Measurements from ENCODE around the gene KRTAP10-4. TPM values are rescaled to one million over a fixed set of nuclear protein-coding genes. Genes with fewer than 3 reads are reported as not detected.

The KRTAP10-4 gene
- total and polyA plus RNA-seq, 2 donors (not counting 1 experiment from before 2014, with no cell fraction given) = not detected

DNA sequence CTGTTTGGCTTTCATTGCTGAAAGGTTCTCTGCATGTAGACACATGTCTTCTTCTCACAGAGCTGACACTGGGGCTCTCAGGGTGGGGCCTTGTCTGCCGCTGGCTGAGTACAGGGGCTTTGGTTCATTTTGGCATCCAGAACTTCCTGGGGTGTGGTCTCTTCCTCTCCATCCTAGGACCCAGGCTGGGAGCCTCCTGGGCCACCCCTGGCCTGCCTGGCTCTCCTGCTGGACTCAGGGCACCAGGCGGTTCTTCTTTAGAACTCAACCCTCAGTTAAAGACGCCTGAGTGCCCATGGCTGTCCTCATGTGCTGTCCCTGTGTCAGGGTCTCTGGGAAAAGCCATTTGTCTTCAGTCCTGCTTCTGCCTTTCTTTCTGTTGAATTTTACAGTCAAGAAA lies 12.4 kb downstream of the KRTAP10-4 start:
- Histone ChIP-seq H3K79me2 (ENCODE audit: control insufficient read depth, insufficient read depth, low read length) (no peaks in the 10 kb centered on the region), H3K9ac (ENCODE audit: insufficient read depth, low read length) (no peak overlapping the region), H3K9me3 (ENCODE audit: control insufficient read depth, insufficient read depth, low read depth, low read length) (no peaks in the 10 kb centered on the region), H4K20me1 (ENCODE audit: control insufficient read depth, extremely low read depth, insufficient read depth, low read length) (no peaks in the 10 kb centered on the region), H3K4me2 (ENCODE audit: extremely low read depth, insufficient read depth, low read length) (no peak overlapping the region), H3K4me3 (replicated peaks in 1 of 4; ENCODE audit: control extremely low read depth in 1 of 4, insufficient read depth in 1 of 4, low read depth in 3 of 4, low read length in 4 of 4) (no peak overlapping the region), H3K4me1 (ENCODE audit: control insufficient read depth, extremely low read depth, insufficient read depth, low read length) (no peaks in the 10 kb centered on the region), H3K36me3 (ENCODE audit: control insufficient read depth, insufficient read depth, low read length) (no peaks in the 10 kb centered on the region), H3K27me3 (ENCODE audit: control insufficient read depth, insufficient read depth, low read length) (no peaks in the 10 kb centered on the region), H2AFZ (ENCODE audit: low read length) (no peak overlapping the region), H3K27ac (ENCODE audit: insufficient read depth, low read length) (no peak overlapping the region)
- TF ChIP-seq, protein P1, sequence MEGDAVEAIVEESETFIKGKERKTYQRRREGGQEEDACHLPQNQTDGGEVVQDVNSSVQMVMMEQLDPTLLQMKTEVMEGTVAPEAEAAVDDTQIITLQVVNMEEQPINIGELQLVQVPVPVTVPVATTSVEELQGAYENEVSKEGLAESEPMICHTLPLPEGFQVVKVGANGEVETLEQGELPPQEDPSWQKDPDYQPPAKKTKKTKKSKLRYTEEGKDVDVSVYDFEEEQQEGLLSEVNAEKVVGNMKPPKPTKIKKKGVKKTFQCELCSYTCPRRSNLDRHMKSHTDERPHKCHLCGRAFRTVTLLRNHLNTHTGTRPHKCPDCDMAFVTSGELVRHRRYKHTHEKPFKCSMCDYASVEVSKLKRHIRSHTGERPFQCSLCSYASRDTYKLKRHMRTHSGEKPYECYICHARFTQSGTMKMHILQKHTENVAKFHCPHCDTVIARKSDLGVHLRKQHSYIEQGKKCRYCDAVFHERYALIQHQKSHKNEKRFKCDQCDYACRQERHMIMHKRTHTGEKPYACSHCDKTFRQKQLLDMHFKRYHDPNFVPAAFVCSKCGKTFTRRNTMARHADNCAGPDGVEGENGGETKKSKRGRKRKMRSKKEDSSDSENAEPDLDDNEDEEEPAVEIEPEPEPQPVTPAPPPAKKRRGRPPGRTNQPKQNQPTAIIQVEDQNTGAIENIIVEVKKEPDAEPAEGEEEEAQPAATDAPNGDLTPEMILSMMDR (conservative IDR thresholded peaks at IDR 0.05 in 1 of 2, IDR thresholded peaks at IDR 0.05 in 1 of 2; ENCODE audit: low read depth in 1 of 2, low read length in 2 of 2) = no peak
- no peak for TF ChIP-seq EZH2 (IDR thresholded peaks at IDR 0.05; ENCODE audit: low read length, missing control alignments)
- DNase-seq (ENCODE audit: low read depth in 2 of 2) = no peak

DNA sequence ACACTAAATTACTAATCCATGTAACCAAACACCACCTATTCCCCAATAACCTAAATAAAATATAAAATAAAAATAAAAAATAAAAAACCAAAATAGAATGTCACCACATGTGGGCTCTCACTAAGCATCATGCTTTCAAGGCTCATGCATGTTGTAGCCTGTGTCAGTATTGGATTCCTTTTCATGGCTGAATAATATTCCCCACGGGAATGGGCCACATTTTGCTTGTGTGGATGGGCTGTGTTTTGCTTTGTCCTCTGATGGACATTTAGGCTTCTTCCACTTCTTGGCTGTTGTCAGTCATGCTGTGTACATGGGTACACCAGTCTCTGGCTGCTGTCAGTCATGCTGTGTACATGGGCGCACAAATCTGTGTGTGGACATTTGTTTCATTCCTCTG lies 15.6 kb downstream of the KRTAP10-4 start:
- H3K4me2 ChIP-seq (ENCODE audit: extremely low read depth, insufficient read depth, low read length) = no peak overlapping the region
- H3K4me3 ChIP-seq (replicated peaks in 1 of 4; ENCODE audit: control extremely low read depth in 1 of 4, insufficient read depth in 1 of 4, low read depth in 3 of 4, low read length in 4 of 4) = no peak overlapping the region
- no peak overlapping the region for H2AFZ ChIP-seq (ENCODE audit: low read length)
- no peaks in the 10 kb centered on the region for H3K9me3 ChIP-seq (ENCODE audit: control insufficient read depth, insufficient read depth, low read depth, low read length)
- H4K20me1 ChIP-seq (ENCODE audit: control insufficient read depth, extremely low read depth, insufficient read depth, low read length) = no peaks in the 10 kb centered on the region
- no peaks in the 10 kb centered on the region for H3K4me1 ChIP-seq (ENCODE audit: control insufficient read depth, extremely low read depth, insufficient read depth, low read length)
- no peak for DNase-seq (ENCODE audit: low read depth in 2 of 2)
- TF ChIP-seq EZH2 (IDR thresholded peaks at IDR 0.05; ENCODE audit: low read length, missing control alignments) = no peak
- TF ChIP-seq, protein P1 (conservative IDR thresholded peaks at IDR 0.05 in 1 of 2, IDR thresholded peaks at IDR 0.05 in 1 of 2; ENCODE audit: low read depth in 1 of 2, low read length in 2 of 2) = no peak
- H3K36me3 ChIP-seq (ENCODE audit: control insufficient read depth, insufficient read depth, low read length) = no peaks in the 10 kb centered on the region
- no peak overlapping the region for H3K27ac ChIP-seq (ENCODE audit: insufficient read depth, low read length)
- peaks cover 4% of the 10 kb centered on the region for H3K27me3 ChIP-seq (ENCODE audit: control insufficient read depth, insufficient read depth, low read length)
- no peaks in the 10 kb centered on the region for H3K79me2 ChIP-seq (ENCODE audit: control insufficient read depth, insufficient read depth, low read length)
- no peak overlapping the region for H3K9ac ChIP-seq (ENCODE audit: insufficient read depth, low read length)

DNA sequence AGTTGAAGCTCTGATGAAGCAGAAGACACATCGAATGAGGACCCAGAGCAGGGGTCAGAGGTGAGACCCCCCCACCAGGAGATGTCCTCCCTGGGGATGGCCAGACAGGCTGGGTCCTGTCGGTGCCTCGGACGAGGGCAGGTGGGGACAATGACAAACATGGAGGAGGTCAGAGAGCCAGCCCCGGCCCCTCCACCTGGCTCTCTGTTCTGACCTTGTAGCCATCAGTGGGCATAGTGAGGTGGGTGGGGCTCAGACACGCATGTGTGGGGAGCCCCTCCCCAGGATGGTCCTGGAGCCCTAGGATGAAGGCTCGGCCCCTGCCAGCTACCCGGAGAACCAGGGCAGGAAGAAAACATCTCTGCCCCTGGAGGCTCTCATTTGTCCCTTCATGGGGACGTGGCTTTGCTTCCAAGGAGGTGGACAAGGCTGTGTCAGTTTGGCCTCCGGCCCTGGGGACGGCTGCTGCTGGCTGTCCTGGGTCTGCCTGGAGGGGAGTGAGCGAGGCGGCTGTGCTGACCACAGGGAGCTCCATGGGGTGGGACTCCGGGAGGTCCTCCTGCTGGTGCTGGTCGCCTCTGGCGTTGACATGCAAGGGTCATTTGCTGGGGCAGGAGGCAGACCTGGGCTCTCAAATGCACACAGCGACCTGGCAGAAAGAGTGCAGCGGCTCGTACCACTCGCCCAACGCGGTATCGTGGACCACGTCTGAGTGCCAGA lies 16.2 kb downstream of the KRTAP10-4 start:
- no peak overlapping the region for H3K4me3 ChIP-seq (replicated peaks in 1 of 4; ENCODE audit: control extremely low read depth in 1 of 4, insufficient read depth in 1 of 4, low read depth in 3 of 4, low read length in 4 of 4)
- no peaks in the 10 kb centered on the region for H3K9me3 ChIP-seq (ENCODE audit: control insufficient read depth, insufficient read depth, low read depth, low read length)
- H3K4me2 ChIP-seq (ENCODE audit: extremely low read depth, insufficient read depth, low read length) = no peak overlapping the region
- no peak overlapping the region for H3K9ac ChIP-seq (ENCODE audit: insufficient read depth, low read length)
- no peak overlapping the region for H2AFZ ChIP-seq (ENCODE audit: low read length)
- no peaks in the 10 kb centered on the region for H3K36me3 ChIP-seq (ENCODE audit: control insufficient read depth, insufficient read depth, low read length)
- TF ChIP-seq EZH2 (IDR thresholded peaks at IDR 0.05; ENCODE audit: low read length, missing control alignments) = no peak
- TF ChIP-seq, protein P1 (conservative IDR thresholded peaks at IDR 0.05 in 1 of 2, IDR thresholded peaks at IDR 0.05 in 1 of 2; ENCODE audit: low read depth in 1 of 2, low read length in 2 of 2) = no peak
- no peaks in the 10 kb centered on the region for H3K4me1 ChIP-seq (ENCODE audit: control insufficient read depth, extremely low read depth, insufficient read depth, low read length)
- no peaks in the 10 kb centered on the region for H4K20me1 ChIP-seq (ENCODE audit: control insufficient read depth, extremely low read depth, insufficient read depth, low read length)
- no peaks in the 10 kb centered on the region for H3K79me2 ChIP-seq (ENCODE audit: control insufficient read depth, insufficient read depth, low read length)
- peaks cover 4% of the 10 kb centered on the region for H3K27me3 ChIP-seq (ENCODE audit: control insufficient read depth, insufficient read depth, low read length)
- H3K27ac ChIP-seq (ENCODE audit: insufficient read depth, low read length) = no peak overlapping the region
- DNase-seq (ENCODE audit: low read depth in 2 of 2) = no peak
